ENCODE results near the gene CMTR1. TPM values are rescaled to one million over a fixed set of nuclear protein-coding genes. Genes with fewer than 3 reads are reported as not detected.

The CMTR1 gene
- polyA plus RNA-seq, 1 donor: 33.1 TPM

- no peak overlapping the region for H3K4me3 ChIP-seq (ENCODE audit: low read length)
- H3K4me1 ChIP-seq (ENCODE audit: control insufficient read depth, insufficient read depth, low read length): peaks cover 15% of the 10 kb centered on the region
- no peaks in the 10 kb centered on the region for H3K9me3 ChIP-seq (ENCODE audit: control insufficient read depth, low read depth, low read length)
- no peaks in the 10 kb centered on the region for H3K36me3 ChIP-seq (ENCODE audit: control insufficient read depth, insufficient read depth, low read length)
- no peak for DNase-seq
- peaks cover 5% of the 10 kb centered on the region for H3K27me3 ChIP-seq (ENCODE audit: control insufficient read depth, insufficient read depth, low read length)
- WGBS (ENCODE audit: insufficient coverage, low lambda C conversion rate): no CpG with 5 or more reads among the region's 5 CpGs
- no peak overlapping the region for H3K27ac ChIP-seq (ENCODE audit: low read length)
Measured at GRCh38 chr6:37519461-37519860, 86.4 kb downstream of the CMTR1 start.

- Histone ChIP-seq H3K4me1 (ENCODE audit: control insufficient read depth, insufficient read depth, low read length) (peaks cover 11% of the 10 kb centered on the region), H3K4me3 (ENCODE audit: low read length) (no peak overlapping the region), H3K36me3 (ENCODE audit: control insufficient read depth, insufficient read depth, low read length) (no peaks in the 10 kb centered on the region), H3K27me3 (ENCODE audit: control insufficient read depth, insufficient read depth, low read length) (peaks cover 16% of the 10 kb centered on the region), H3K27ac (ENCODE audit: low read length) (no peak overlapping the region), H3K9me3 (ENCODE audit: control insufficient read depth, low read depth, low read length) (no peaks in the 10 kb centered on the region)
- no CpG with 5 or more reads among the region's 6 CpGs for WGBS (ENCODE audit: insufficient coverage, low lambda C conversion rate)
- no peak for DNase-seq
Measured at GRCh38 chr6:37520926-37521325, 87.9 kb downstream of the CMTR1 start.

- no CpG with 5 or more reads among the region's 4 CpGs for WGBS (ENCODE audit: insufficient coverage, low lambda C conversion rate)
Measured at GRCh38 chr6:37521674-37522073, 88.7 kb downstream of the CMTR1 start.

GRCh38 chr6:37522836-37523235, 89.8 kb downstream of the CMTR1 start:
- no peaks in the 10 kb centered on the region for H3K4me1 ChIP-seq (ENCODE audit: control insufficient read depth, insufficient read depth, low read length)
- no peak overlapping the region for H3K4me3 ChIP-seq (ENCODE audit: low read length)
- no peak for DNase-seq
- no peaks in the 10 kb centered on the region for H3K36me3 ChIP-seq (ENCODE audit: control insufficient read depth, insufficient read depth, low read length)
- H3K27me3 ChIP-seq (ENCODE audit: control insufficient read depth, insufficient read depth, low read length): peaks cover 23% of the 10 kb centered on the region
- H3K27ac ChIP-seq (ENCODE audit: low read length): no peak overlapping the region
- WGBS (ENCODE audit: insufficient coverage, low lambda C conversion rate): no CpG with 5 or more reads among the region's 3 CpGs
- no peaks in the 10 kb centered on the region for H3K9me3 ChIP-seq (ENCODE audit: control insufficient read depth, low read depth, low read length)

More at GRCh38 chr6:37521674-37522073, 88.7 kb downstream of the CMTR1 start:
- Histone ChIP-seq H3K9me3 (ENCODE audit: control insufficient read depth, low read depth, low read length) (no peaks in the 10 kb centered on the region), H3K27ac (ENCODE audit: low read length) (no peak overlapping the region), H3K36me3 (ENCODE audit: control insufficient read depth, insufficient read depth, low read length) (no peaks in the 10 kb centered on the region), H3K4me3 (ENCODE audit: low read length) (no peak overlapping the region), H3K4me1 (ENCODE audit: control insufficient read depth, insufficient read depth, low read length) (peaks cover 4% of the 10 kb centered on the region), H3K27me3 (ENCODE audit: control insufficient read depth, insufficient read depth, low read length) (peaks cover 19% of the 10 kb centered on the region)
- DNase-seq: no peak

GRCh38 chr6:37523412-37523811, 90.4 kb downstream of the CMTR1 start:
- no CpG with 5 or more reads among the region's 7 CpGs for WGBS (ENCODE audit: insufficient coverage, low lambda C conversion rate)
- no peak for DNase-seq
- no peaks in the 10 kb centered on the region for H3K4me1 ChIP-seq (ENCODE audit: control insufficient read depth, insufficient read depth, low read length)
- peaks cover 26% of the 10 kb centered on the region for H3K27me3 ChIP-seq (ENCODE audit: control insufficient read depth, insufficient read depth, low read length)
- no peak overlapping the region for H3K4me3 ChIP-seq (ENCODE audit: low read length)
- H3K36me3 ChIP-seq (ENCODE audit: control insufficient read depth, insufficient read depth, low read length): no peaks in the 10 kb centered on the region
- H3K9me3 ChIP-seq (ENCODE audit: control insufficient read depth, low read depth, low read length): no peaks in the 10 kb centered on the region
- no peak overlapping the region for H3K27ac ChIP-seq (ENCODE audit: low read length)

- Histone ChIP-seq H3K27ac (ENCODE audit: low read length) (no peak overlapping the region), H3K9me3 (ENCODE audit: control insufficient read depth, low read depth, low read length) (no peaks in the 10 kb centered on the region), H3K4me1 (ENCODE audit: control insufficient read depth, insufficient read depth, low read length) (no peaks in the 10 kb centered on the region), H3K4me3 (ENCODE audit: low read length) (no peak overlapping the region), H3K27me3 (ENCODE audit: control insufficient read depth, insufficient read depth, low read length) (peaks cover 26% of the 10 kb centered on the region), H3K36me3 (ENCODE audit: control insufficient read depth, insufficient read depth, low read length) (no peaks in the 10 kb centered on the region)
- DNase-seq: no peak
- 89% methylated on average over 5 of the region's 19 CpGs for WGBS (ENCODE audit: insufficient coverage, low lambda C conversion rate)
Measured at GRCh38 chr6:37524025-37524969, 91.3 kb downstream of the CMTR1 start.

- no peak for DNase-seq
- Histone ChIP-seq H3K36me3 (ENCODE audit: control insufficient read depth, insufficient read depth, low read length) (no peaks in the 10 kb centered on the region), H3K4me1 (ENCODE audit: control insufficient read depth, insufficient read depth, low read length) (no peaks in the 10 kb centered on the region), H3K27ac (ENCODE audit: low read length) (no peak overlapping the region), H3K4me3 (ENCODE audit: low read length) (no peak overlapping the region), H3K9me3 (ENCODE audit: control insufficient read depth, low read depth, low read length) (no peaks in the 10 kb centered on the region), H3K27me3 (ENCODE audit: control insufficient read depth, insufficient read depth, low read length) (peaks cover 27% of the 10 kb centered on the region)
- WGBS (ENCODE audit: insufficient coverage, low lambda C conversion rate): no CpG with 5 or more reads among the region's 4 CpGs
Measured at GRCh38 chr6:37524970-37525318, 91.9 kb downstream of the CMTR1 start.

- DNase-seq: no peak
- Histone ChIP-seq H3K9me3 (ENCODE audit: control insufficient read depth, low read depth, low read length) (no peaks in the 10 kb centered on the region), H3K4me3 (ENCODE audit: low read length) (no peak overlapping the region), H3K27ac (ENCODE audit: low read length) (no peak overlapping the region), H3K36me3 (ENCODE audit: control insufficient read depth, insufficient read depth, low read length) (no peaks in the 10 kb centered on the region), H3K27me3 (ENCODE audit: control insufficient read depth, insufficient read depth, low read length) (peaks cover 32% of the 10 kb centered on the region), H3K4me1 (ENCODE audit: control insufficient read depth, insufficient read depth, low read length) (no peaks in the 10 kb centered on the region)
- WGBS (ENCODE audit: insufficient coverage, low lambda C conversion rate): 80% methylated on average over 1 of the region's 12 CpGs
Measured at GRCh38 chr6:37525460-37526357, 92.7 kb downstream of the CMTR1 start.

- H3K36me3 ChIP-seq (ENCODE audit: control insufficient read depth, insufficient read depth, low read length): no peaks in the 10 kb centered on the region
- H3K4me1 ChIP-seq (ENCODE audit: control insufficient read depth, insufficient read depth, low read length): no peaks in the 10 kb centered on the region
- WGBS (ENCODE audit: insufficient coverage, low lambda C conversion rate): no CpG with 5 or more reads among the region's 8 CpGs
- no peak overlapping the region for H3K27ac ChIP-seq (ENCODE audit: low read length)
- no peak for DNase-seq
- H3K4me3 ChIP-seq (ENCODE audit: low read length): no peak overlapping the region
- H3K9me3 ChIP-seq (ENCODE audit: control insufficient read depth, low read depth, low read length): no peaks in the 10 kb centered on the region
- H3K27me3 ChIP-seq (ENCODE audit: control insufficient read depth, insufficient read depth, low read length): peaks cover 48% of the 10 kb centered on the region
Measured at GRCh38 chr6:37528541-37528940, 95.5 kb downstream of the CMTR1 start.

GRCh38 chr6:37530297-37530696, 97.3 kb downstream of the CMTR1 start:
- Histone ChIP-seq H3K27me3 (ENCODE audit: control insufficient read depth, insufficient read depth, low read length) (peaks cover 57% of the 10 kb centered on the region), H3K27ac (ENCODE audit: low read length) (no peak overlapping the region), H3K9me3 (ENCODE audit: control insufficient read depth, low read depth, low read length) (no peaks in the 10 kb centered on the region), H3K4me1 (ENCODE audit: control insufficient read depth, insufficient read depth, low read length) (no peaks in the 10 kb centered on the region), H3K4me3 (ENCODE audit: low read length) (no peak overlapping the region), H3K36me3 (ENCODE audit: control insufficient read depth, insufficient read depth, low read length) (no peaks in the 10 kb centered on the region)
- no CpG with 5 or more reads among the region's 5 CpGs for WGBS (ENCODE audit: insufficient coverage, low lambda C conversion rate)
- no peak for DNase-seq
